ENCODE measurements around the gene RAET1G. TPM values are rescaled to one million over a fixed set of nuclear protein-coding genes. Genes with fewer than 3 reads are reported as not detected.
A peak's percentile ranks its signal among the peaks of the same experiment; 100 is the strongest.

Gene RAET1G
- total and polyA plus RNA-seq, 9 of the 15 experiments (the other 6 are each of a cell fraction or from before 2014, with no cell fraction given), result 0.11 TPM; not detected in 8

DNA sequence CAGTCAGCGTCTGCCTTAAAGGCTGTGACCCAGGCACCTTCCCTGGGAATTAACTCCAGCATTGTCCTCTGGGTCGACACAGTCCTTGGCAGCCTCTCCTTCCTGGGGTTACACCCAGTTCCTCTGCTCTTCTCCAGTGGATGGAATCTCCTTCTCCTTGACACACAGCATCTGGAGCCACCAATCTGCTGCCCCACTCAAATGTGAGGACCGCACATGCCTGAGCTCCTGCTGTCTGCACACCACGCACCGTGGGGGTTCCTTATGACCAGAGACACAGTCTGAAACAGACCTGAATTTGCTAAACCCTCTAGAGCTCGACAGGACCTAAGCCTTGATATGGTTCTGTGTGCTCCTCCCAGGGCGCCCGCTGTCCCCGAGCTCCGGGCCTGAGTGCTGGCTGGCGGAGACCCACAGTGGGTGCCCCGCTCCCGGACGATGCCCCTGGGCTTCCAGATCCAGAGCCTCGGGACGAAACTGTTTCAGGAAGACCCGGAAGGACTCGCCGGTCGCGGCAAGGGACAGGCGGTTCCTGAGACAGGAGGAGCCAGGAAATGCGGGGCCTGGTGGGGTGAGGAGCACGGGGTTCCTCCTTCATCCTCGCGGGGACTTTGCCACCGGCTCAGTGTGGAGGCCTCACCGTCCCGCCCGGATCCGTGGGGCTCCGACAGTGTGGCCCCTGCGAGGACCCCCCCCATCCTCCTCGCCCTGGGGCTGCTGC, 2.5 kb upstream of the RAET1G start:
- no TSS peak for BruUV-seq (replicated peaks)
- DNase-seq (ENCODE audit: extremely low read depth in 1 of 4, low spot score in 3 of 4), result no peak
- H3K9me3 ChIP-seq (replicated peaks; ENCODE audit: control insufficient read depth, insufficient read depth, low read depth, low read length), result no peaks in the 10 kb centered on the region
- CTCF ChIA-PET (ENCODE audit: low intra/inter-chr PET ratio), result interaction anchor here (0.5 to 2.9 kb wide), 7 partner anchors 12 to 242 kb away, joined by 3 to 23 read pairs (median 3); no protein-coding TSS in a partner anchor
- H2AFZ ChIP-seq (ENCODE audit: low read depth, low read length), result peak overlapping the region; percentile 93
- peak; percentile 41 for ATAC-seq
- no peaks in the 10 kb centered on the region for H3K36me3 ChIP-seq (ENCODE audit: control insufficient read depth, insufficient read depth, low read length)
- peaks cover 14 to 54% of the 10 kb centered on the region in 2 experiments; a peak in 4 of 5 replicates for H3K27me3 ChIP-seq (ENCODE audit: control insufficient read depth in 2 of 2, insufficient read depth in 2 of 2, low read length in 2 of 2)
- POLR2A ChIA-PET, result interaction anchor here (1.0 kb wide), 1 partner anchor 14 kb away, joined by 3 read pairs; no protein-coding TSS in a partner anchor
- peak overlapping the region; percentile 30 for H3K4me3 ChIP-seq
- intact Hi-C loops (cut with micrococcal nuclease) (loop anchor here (5.0 kb wide), 3 partner anchors 203 to 898 kb away; partner anchors contain the start of gene GINM1), in situ Hi-C loops (cut with MboI) (loop anchor here (10.0 kb wide), 1 partner anchor 201 kb away; no protein-coding TSS in a partner anchor)
- H3K9ac ChIP-seq (ENCODE audit: insufficient read depth in 1 of 2, low read depth in 2 of 2, low read length in 2 of 2), result peak overlapping the region; percentile 50 to 89; a peak in 3 of 4 replicates
- WGBS (ENCODE audit: insufficient coverage, low coverage, missing lambda C conversion rate), result 18% methylated on average over 34 of the region's 34 CpGs
- TF ChIP-seq GABPA (tag; conservative IDR thresholded peaks at IDR 0.05; ENCODE audit: low read depth) (peak; percentile 34; the same call in 1 of the 2 replicates), RBFOX2 (IDR thresholded peaks at IDR 0.05; ENCODE audit: low read depth, low read length) (0 out of 2 replicates have a peak, but pooled peaks have one; percentile 37), NR2C1 (IDR thresholded peaks at IDR 0.05) (peak; percentile 29; the same call in 1 of the 2 replicates), NR2C1 (tag; IDR thresholded peaks at IDR 0.05) (peak; percentile 51), KAT8 (IDR thresholded peaks at IDR 0.05; ENCODE audit: low read depth) (no peak), POLR2G (IDR thresholded peaks at IDR 0.05; ENCODE audit: low read depth, low read length) (peak; percentile 44; the same call in 1 of the 2 replicates), CBFB (CRISPR knock-in tag; IDR thresholded peaks at IDR 0.05) (0 out of 2 replicates have a peak, but pooled peaks have one; percentile 22), PATZ1 (CRISPR knock-in tag; IDR thresholded peaks at IDR 0.05; ENCODE audit: borderline replicate concordance) (no peak)
- TF ChIP-seq, protein P1, sequence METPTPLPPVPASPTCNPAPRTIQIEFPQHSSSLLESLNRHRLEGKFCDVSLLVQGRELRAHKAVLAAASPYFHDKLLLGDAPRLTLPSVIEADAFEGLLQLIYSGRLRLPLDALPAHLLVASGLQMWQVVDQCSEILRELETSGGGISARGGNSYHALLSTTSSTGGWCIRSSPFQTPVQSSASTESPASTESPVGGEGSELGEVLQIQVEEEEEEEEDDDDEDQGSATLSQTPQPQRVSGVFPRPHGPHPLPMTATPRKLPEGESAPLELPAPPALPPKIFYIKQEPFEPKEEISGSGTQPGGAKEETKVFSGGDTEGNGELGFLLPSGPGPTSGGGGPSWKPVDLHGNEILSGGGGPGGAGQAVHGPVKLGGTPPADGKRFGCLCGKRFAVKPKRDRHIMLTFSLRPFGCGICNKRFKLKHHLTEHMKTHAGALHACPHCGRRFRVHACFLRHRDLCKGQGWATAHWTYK (CRISPR knock-in tag; IDR thresholded peaks at IDR 0.05), result 0 out of 2 replicates have a peak, but pooled peaks have one; percentile 5
- peak overlapping the region; percentile 80 for H3K4me2 ChIP-seq (ENCODE audit: insufficient read depth, low read length)
- no peaks in the 10 kb centered on the region for H3K79me2 ChIP-seq (ENCODE audit: control insufficient read depth, insufficient read depth, low read length)
- H3K9me1 ChIP-seq (ENCODE audit: control insufficient read depth, insufficient read depth, low read length), result no peaks in the 10 kb centered on the region
- peaks cover 0 to 26% of the 10 kb centered on the region in 2 experiments; a peak in 3 of 5 replicates for H3K4me1 ChIP-seq (replicated peaks in 1 of 2; ENCODE audit: control insufficient read depth in 2 of 2, insufficient read depth in 2 of 2, low read length in 2 of 2)
- H3K27ac ChIP-seq (ENCODE audit: extremely low read depth, low read depth, low read length), result no peak overlapping the region
- H4K20me1 ChIP-seq (replicated peaks; ENCODE audit: control insufficient read depth, insufficient read depth, low read length), result no peaks in the 10 kb centered on the region
- no peak for FAIRE-seq
